Fibroblast of lung (primary cell): ENCODE results near the gene ARL6IP1. TPM values are rescaled to one million over a fixed set of nuclear protein-coding genes. Genes with fewer than 3 reads are reported as not detected.

ENCODE experiments used
- DNase-seq, 2 donors: peaks; one replicate each; pipeline versions ENCODE4 v3.0.0 to v3.0.0-alpha.2; 2010; ENCODE audit warnings: low read depth in 2 of 2
- H2AFZ ChIP-seq: 2 replicates; pipeline ENCODE4 v1.5.1; 2012; ENCODE audit warnings: low read length, control low read depth, inconsistent platforms
- H3K27ac ChIP-seq: 2 replicates; pipeline ENCODE4 v1.5.1; 2011; ENCODE audit warnings: low read length, control low read depth; ENCODE audit not compliant: insufficient read depth
- H3K27me3 ChIP-seq: 2 replicates; pipeline ENCODE4 v1.5.1; 2011; ENCODE audit warnings: mild to moderate bottlenecking, low read length; ENCODE audit not compliant: control insufficient read depth, insufficient read depth
- H3K36me3 ChIP-seq: 2 replicates; pipeline ENCODE4 v1.5.1; 2011; ENCODE audit warnings: low read length; ENCODE audit not compliant: control insufficient read depth, insufficient read depth
- H3K4me1 ChIP-seq: 2 replicates; pipeline ENCODE4 v1.5.1; 2011; ENCODE audit warnings: low read length; ENCODE audit not compliant: control insufficient read depth, insufficient read depth; ENCODE audit errors: extremely low read depth
- H3K4me2 ChIP-seq: 2 replicates; pipeline ENCODE4 v1.5.1; 2011; ENCODE audit warnings: low read length, control low read depth; ENCODE audit not compliant: insufficient read depth; ENCODE audit errors: extremely low read depth
- H3K4me3 ChIP-seq, 4 experiments: fragments of 200-600 bp in 1 of 4; sonication (generic) in 1 of 4; replicated peaks in 1 of 4; 2 replicates each; pipeline ENCODE4 v1.5.1; 2011 to 2016; ENCODE audit warnings: low read length in 4 of 4, low read depth in 3 of 4, mild to moderate bottlenecking in 3 of 4, control low read depth in 2 of 4, inconsistent platforms in 1 of 4, mixed read lengths in 1 of 4; ENCODE audit not compliant: insufficient read depth in 1 of 4; ENCODE audit errors: control extremely low read depth in 1 of 4
- H3K79me2 ChIP-seq: 2 replicates; pipeline ENCODE4 v1.5.1; 2012; ENCODE audit warnings: mild to moderate bottlenecking, low read length, inconsistent platforms; ENCODE audit not compliant: control insufficient read depth, insufficient read depth
- H3K9ac ChIP-seq: 2 replicates; pipeline ENCODE4 v1.5.1; 2011; ENCODE audit warnings: mild to moderate bottlenecking, low read length, control low read depth; ENCODE audit not compliant: insufficient read depth
- H3K9me3 ChIP-seq: 2 replicates; pipeline ENCODE4 v1.5.1; 2012; ENCODE audit warnings: low read depth, low read length; ENCODE audit not compliant: control insufficient read depth, insufficient read depth
- H4K20me1 ChIP-seq: 2 replicates; pipeline ENCODE4 v1.5.1; 2011; ENCODE audit warnings: low read length; ENCODE audit not compliant: control insufficient read depth, insufficient read depth; ENCODE audit errors: extremely low read depth
- EZH2 ChIP-seq: IDR thresholded peaks from 2 replicates; pipeline ENCODE4 v1.5.1; 2012; ENCODE audit warnings: low read length, control low read depth, mild to moderate bottlenecking; ENCODE audit errors: missing control alignments
- polyA minus RNA-seq: library from RNA; depleted of rRNA, polyadenylated mRNA; stranded (reverse); fragments of >200 nt; gene quantifications from 2 replicates; pipeline ENCODE4 v1.2.3, GENCODE V29; 2011; ENCODE audit warnings: low replicate concordance
- polyA plus RNA-seq, 2 donors: library from polyadenylated mRNA; depleted of rRNA in 1 of 2; stranded (reverse) in 1 of 2; unstranded in 1 of 2; fragments of >200 nt; gene quantifications; 2 replicates each; pipeline ENCODE4 v1.2.1, GENCODE V29; 2011 to 2012; ENCODE audit warnings: missing spikeins in 1 of 2
- total RNA-seq: library from RNA; depleted of rRNA; stranded (reverse); fragments of >200 nt; gene quantifications from 2 replicates; pipeline ENCODE4 v1.2.1, GENCODE V29; 2014
- TF ChIP-seq, protein P1 (sequence below), 2 donors: IDR thresholded peaks in 1 of 2; conservative IDR thresholded peaks in 1 of 2; 1 replicate in 1 of 2; 2 replicates in 1 of 2; pipeline ENCODE4 v1.5.1; 2011 to 2012; ENCODE audit warnings: low read length in 2 of 2, control low read depth in 1 of 2, inconsistent platforms in 1 of 2, low read depth in 1 of 2, mild to moderate bottlenecking in 1 of 2

Gene ARL6IP1
- total RNA-seq (116 and 224 TPM in 2 replicates), polyA plus RNA-seq (119 and 264 TPM in 2 replicates), polyA minus RNA-seq (54.0 and 90.9 TPM in 2 replicates)
- 98.5 and 154 TPM in 2 replicates for polyA plus RNA-seq (2012)

DNA sequence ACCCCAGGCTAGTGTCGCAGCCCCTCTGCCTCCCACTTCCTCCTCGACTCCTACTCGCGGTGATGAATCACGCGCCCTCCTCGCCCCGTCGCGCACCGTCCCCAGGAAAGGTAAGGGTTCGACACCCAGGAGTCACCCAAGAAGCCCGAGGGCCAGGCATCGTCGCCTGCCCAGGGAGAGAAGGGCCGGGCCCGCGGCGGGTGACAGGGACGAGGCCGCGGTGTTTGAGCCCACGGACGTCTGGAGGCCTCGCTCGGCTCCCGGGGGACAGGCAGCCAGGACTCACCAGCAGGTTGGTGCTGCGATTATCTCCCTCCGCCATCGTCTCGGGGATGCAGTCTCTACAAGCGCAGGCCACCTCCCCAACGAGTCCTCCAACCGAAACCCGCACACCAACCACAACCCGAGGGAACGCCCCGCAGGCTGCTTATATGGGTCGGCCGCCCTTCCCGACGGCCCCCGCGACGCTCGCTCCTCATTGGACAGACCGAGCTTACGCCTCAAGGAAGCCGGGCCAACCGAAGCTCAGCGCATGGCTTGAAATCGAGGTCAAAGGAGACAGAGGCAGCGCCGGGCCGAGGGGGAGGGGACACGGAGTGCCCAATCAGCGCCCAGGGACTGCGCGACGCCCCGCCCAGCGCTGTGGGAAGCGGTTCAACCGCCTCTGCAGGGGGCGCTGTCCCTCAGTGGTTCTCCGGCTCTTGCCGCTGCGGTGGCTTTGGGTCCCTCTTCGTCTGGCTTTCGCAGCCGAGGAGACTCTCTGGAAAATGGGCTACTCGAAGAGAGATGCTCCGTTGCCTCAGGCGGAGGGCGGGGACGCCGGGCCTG, at the start of gene ARL6IP1:
TSS of gene ARL6IP1 (minus strand) at position 405 of the 828 bp plus-strand sequence. CDS start at position 322, 83 bp downstream.
- Histone ChIP-seq H3K4me1 (peaks cover 2% of the 10 kb centered on the region), H3K36me3 (no peaks in the 10 kb centered on the region), H3K4me3 (peak within 1 kb of the TSS; percentile 75 to 91 (median 84)), H2AFZ (peak within 1 kb of the TSS; percentile 1), H3K79me2 (peaks cover 48% of the 10 kb centered on the region), H3K4me2 (peak within 1 kb of the TSS; percentile 90), H3K9ac (peak within 1 kb of the TSS; percentile 87), H3K9me3 (no peaks in the 10 kb centered on the region), H4K20me1 (no peaks in the 10 kb centered on the region), H3K27ac (peak within 1 kb of the TSS; percentile 89), H3K27me3 (no peaks in the 10 kb centered on the region)
- TF ChIP-seq, protein P1, sequence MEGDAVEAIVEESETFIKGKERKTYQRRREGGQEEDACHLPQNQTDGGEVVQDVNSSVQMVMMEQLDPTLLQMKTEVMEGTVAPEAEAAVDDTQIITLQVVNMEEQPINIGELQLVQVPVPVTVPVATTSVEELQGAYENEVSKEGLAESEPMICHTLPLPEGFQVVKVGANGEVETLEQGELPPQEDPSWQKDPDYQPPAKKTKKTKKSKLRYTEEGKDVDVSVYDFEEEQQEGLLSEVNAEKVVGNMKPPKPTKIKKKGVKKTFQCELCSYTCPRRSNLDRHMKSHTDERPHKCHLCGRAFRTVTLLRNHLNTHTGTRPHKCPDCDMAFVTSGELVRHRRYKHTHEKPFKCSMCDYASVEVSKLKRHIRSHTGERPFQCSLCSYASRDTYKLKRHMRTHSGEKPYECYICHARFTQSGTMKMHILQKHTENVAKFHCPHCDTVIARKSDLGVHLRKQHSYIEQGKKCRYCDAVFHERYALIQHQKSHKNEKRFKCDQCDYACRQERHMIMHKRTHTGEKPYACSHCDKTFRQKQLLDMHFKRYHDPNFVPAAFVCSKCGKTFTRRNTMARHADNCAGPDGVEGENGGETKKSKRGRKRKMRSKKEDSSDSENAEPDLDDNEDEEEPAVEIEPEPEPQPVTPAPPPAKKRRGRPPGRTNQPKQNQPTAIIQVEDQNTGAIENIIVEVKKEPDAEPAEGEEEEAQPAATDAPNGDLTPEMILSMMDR (conservative IDR thresholded peaks at IDR 0.05 in 1 of 2, IDR thresholded peaks at IDR 0.05 in 1 of 2; ENCODE audit: low read depth in 1 of 2, low read length in 2 of 2), result peak; percentile 75 to 84
- no peak for TF ChIP-seq EZH2
- peak; percentile 99 to 100 for DNase-seq

DNA sequence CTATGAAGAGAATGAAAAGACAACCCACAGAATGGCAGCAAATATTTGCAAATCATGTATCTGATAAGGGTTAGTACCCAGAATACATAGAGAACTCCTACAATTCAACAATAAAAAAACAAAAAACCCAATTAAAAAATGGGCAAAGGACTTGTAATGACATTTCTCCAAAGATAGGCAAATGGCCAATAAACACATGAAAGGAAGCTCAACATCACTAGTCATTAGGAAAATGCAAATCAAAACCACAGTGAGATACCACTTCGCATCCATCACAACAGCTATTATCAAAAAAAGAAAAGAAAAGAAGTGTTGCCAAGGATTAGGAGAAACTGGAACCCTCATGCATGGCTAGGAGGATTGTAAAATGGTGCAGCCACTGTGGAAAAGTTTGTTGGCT, 45.1 kb upstream of the ARL6IP1 start:
- no peak overlapping the region for H2AFZ ChIP-seq
- H3K9me3 ChIP-seq, result no peaks in the 10 kb centered on the region
- no peaks in the 10 kb centered on the region for H4K20me1 ChIP-seq
- no peak for TF ChIP-seq EZH2
- TF ChIP-seq, protein P1 (conservative IDR thresholded peaks at IDR 0.05 in 1 of 2, IDR thresholded peaks at IDR 0.05 in 1 of 2; ENCODE audit: low read depth in 1 of 2, low read length in 2 of 2), result no peak
- no peaks in the 10 kb centered on the region for H3K27me3 ChIP-seq
- H3K4me3 ChIP-seq, result no peak overlapping the region
- no peak overlapping the region for H3K9ac ChIP-seq
- no peaks in the 10 kb centered on the region for H3K79me2 ChIP-seq
- H3K4me1 ChIP-seq, result no peaks in the 10 kb centered on the region
- DNase-seq, result peak in 1 of 2 donors; percentile 54
- H3K36me3 ChIP-seq, result peaks cover 11% of the 10 kb centered on the region
- H3K4me2 ChIP-seq, result no peak overlapping the region
- no peak overlapping the region for H3K27ac ChIP-seq

DNA sequence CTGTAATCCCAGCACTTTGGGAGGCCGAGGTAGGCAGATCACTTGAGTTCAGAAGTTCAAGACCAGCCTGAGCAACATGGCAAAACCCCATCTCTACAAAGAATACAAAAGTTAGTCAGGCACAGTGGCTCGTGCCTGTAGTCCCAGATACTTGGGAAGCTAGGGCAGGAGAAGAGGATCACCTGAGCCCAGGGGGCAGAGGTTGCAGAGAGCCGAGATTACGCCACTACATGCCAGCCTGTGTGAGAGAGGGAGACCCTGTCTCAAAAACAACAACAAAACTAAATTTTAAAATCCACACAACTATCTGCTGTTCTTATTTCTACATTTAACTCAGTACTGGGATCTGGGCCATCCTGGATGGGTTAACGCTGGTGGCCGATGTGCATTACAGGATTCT, 41.2 kb upstream of the ARL6IP1 start:
- Histone ChIP-seq H3K36me3 (peaks cover 9% of the 10 kb centered on the region), H3K79me2 (no peaks in the 10 kb centered on the region), H3K27ac (no peak overlapping the region), H3K4me3 (no peak overlapping the region), H4K20me1 (no peaks in the 10 kb centered on the region), H3K4me2 (no peak overlapping the region), H3K9me3 (no peaks in the 10 kb centered on the region), H3K9ac (no peak overlapping the region), H2AFZ (no peak overlapping the region), H3K4me1 (no peaks in the 10 kb centered on the region), H3K27me3 (no peaks in the 10 kb centered on the region)
- no peak for TF ChIP-seq EZH2
- TF ChIP-seq, protein P1 (conservative IDR thresholded peaks at IDR 0.05 in 1 of 2, IDR thresholded peaks at IDR 0.05 in 1 of 2; ENCODE audit: low read depth in 1 of 2, low read length in 2 of 2), result no peak
- DNase-seq, result no peak
